Muscle layer of colon (tissue), 2 donors: Measurements from ENCODE around the gene MDFIC.

Source experiments
- H3K27ac ChIP-seq: one replicate; pipeline ENCODE4 v1.7.0; 2013; ENCODE audit warnings: low read depth, mild to moderate bottlenecking, low read length, moderate library complexity
- H3K27me3 ChIP-seq, 2 donors: one replicate each; pipeline ENCODE4 v1.7.0; 2013; ENCODE audit warnings: low read length in 2 of 2, mild to moderate bottlenecking in 2 of 2; ENCODE audit not compliant: insufficient read depth in 2 of 2, control insufficient read depth in 1 of 2
- H3K36me3 ChIP-seq: one replicate; pipeline ENCODE4 v1.7.0; 2013; ENCODE audit warnings: mild to moderate bottlenecking, low read length; ENCODE audit not compliant: insufficient read depth
- H3K4me1 ChIP-seq: one replicate; pipeline ENCODE4 v1.7.0; 2013; ENCODE audit warnings: mild to moderate bottlenecking, low read length; ENCODE audit not compliant: insufficient read depth
- H3K4me3 ChIP-seq, 2 donors: one replicate each; pipeline ENCODE4 v1.7.0; 2013; ENCODE audit warnings: low read length in 2 of 2, low read depth in 1 of 2, mild to moderate bottlenecking in 1 of 2, moderate library complexity in 1 of 2
- H3K9ac ChIP-seq: one replicate; pipeline ENCODE4 v1.7.0; 2013; ENCODE audit warnings: low read length
- H3K9me3 ChIP-seq: one replicate; pipeline ENCODE4 v1.7.0; 2013; ENCODE audit warnings: mild to moderate bottlenecking, low read length
- donor health status: abdominal sarcoma.
- donor health status: Adenocarcinoma of cecum.

MDFIC gene

DNA sequence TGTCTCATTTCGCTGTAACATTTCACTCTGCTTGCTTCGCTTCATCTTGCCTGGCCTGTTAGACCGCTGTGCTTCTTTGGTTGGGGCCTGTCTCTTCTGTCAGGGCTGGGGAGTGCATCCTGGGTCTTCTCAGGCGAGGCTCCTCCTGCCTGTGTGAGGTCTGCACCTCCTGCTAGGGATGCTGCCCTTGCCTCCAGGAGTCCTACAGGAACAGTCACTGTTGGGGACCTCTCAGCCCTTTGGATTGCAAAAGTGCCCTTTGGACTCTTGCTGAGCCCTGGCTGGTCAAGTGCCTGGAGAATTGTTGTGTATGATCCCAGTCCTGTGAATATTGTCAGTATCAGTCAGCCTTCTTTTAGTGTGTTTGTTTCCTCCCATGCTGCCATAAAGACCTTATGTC lies 84.1 kb downstream of the MDFIC start:
- Histone ChIP-seq H3K27me3 (no peaks in the 10 kb centered on the region), H3K4me1 (peaks cover 27% of the 10 kb centered on the region), H3K36me3 (no peaks in the 10 kb centered on the region), H3K9ac (no peak overlapping the region), H3K27ac (no peak overlapping the region), H3K9me3 (no peaks in the 10 kb centered on the region), H3K4me3 (no peak overlapping the region)

DNA sequence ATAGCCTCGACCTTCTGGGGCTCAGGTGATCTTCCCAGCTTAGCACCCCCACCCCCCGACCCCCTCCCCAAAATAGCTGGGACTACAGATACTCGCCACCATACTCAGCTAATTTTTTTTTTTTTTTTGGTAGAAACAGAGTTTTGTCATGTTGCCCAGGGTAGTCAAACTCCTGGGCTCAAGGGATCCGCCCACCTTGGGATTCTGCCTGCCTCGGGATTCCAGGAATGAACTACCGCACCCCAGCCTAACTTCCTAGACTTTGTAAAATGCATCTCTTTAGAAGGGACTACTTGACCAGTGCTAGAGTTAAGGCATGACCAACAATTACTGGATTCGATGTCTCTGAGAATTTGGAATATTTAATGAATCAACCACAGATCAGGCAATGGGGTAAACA lies 85.9 kb downstream of the MDFIC start:
- no peak overlapping the region for H3K27ac ChIP-seq
- H3K4me3 ChIP-seq = no peak overlapping the region
- no peaks in the 10 kb centered on the region for H3K9me3 ChIP-seq
- H3K9ac ChIP-seq = no peak overlapping the region
- peaks cover 27% of the 10 kb centered on the region for H3K4me1 ChIP-seq
- no peaks in the 10 kb centered on the region for H3K36me3 ChIP-seq
- no peaks in the 10 kb centered on the region for H3K27me3 ChIP-seq

DNA sequence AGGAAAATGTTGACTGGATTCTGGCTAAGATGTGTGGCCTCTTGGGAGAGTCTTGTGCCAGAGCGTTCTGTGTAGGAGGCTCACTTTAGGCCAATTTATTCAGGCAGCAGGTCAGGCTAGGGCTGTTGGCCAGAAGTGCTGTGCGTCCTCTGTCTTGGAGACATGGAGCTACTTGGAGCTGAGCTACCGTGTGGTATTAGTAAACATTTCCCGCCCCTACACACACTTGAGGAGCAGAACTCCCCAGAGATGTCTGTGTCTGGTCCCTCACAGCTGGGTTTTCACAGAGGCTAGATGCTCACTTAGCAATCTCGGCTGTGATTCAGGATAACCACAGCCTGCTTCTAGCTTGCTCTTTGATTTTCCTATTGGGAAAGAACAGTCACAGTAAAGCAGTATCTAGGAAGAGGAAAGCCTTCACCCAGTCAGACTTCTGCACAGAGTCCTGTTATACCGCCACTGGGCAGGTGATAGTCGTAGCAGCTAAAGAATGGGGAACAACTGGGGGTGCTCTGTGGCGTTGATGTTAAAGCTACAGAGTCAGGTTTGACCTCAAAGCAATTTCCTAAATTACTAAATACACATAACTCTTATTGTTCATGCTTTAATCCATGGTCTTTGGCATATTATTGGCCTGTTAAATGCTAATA lies 86.7 kb downstream of the MDFIC start:
- no peaks in the 10 kb centered on the region for H3K36me3 ChIP-seq
- H3K4me1 ChIP-seq = peaks cover 27% of the 10 kb centered on the region
- peak overlapping the region; percentile 36 for H3K27ac ChIP-seq
- H3K27me3 ChIP-seq = no peaks in the 10 kb centered on the region
- H3K4me3 ChIP-seq = no peak overlapping the region
- no peaks in the 10 kb centered on the region for H3K9me3 ChIP-seq
- no peak overlapping the region for H3K9ac ChIP-seq

DNA sequence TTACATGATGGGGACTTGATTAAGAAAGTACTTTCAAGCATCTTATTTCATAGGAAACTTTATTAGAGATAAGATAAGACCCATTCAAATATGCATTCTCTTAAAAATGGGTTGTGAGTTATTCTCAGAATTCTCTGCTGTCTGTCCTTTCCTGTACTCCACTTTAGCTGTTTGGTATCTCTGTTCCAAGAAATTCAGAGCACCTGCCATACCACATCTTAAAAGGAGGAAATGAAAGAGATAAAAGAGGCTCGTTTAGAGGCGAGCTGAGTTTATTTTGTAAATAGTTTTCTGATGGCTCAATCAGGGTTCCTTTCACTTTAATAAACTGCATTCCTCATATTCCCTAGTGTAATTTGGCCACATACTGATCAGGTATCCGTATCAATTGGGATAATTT lies 87.2 kb downstream of the MDFIC start:
- H3K4me3 ChIP-seq = no peak overlapping the region
- H3K27me3 ChIP-seq = no peaks in the 10 kb centered on the region
- peak overlapping the region; percentile 36 for H3K27ac ChIP-seq
- peaks cover 27% of the 10 kb centered on the region for H3K4me1 ChIP-seq
- H3K9ac ChIP-seq = no peak overlapping the region
- no peaks in the 10 kb centered on the region for H3K36me3 ChIP-seq
- no peaks in the 10 kb centered on the region for H3K9me3 ChIP-seq

DNA sequence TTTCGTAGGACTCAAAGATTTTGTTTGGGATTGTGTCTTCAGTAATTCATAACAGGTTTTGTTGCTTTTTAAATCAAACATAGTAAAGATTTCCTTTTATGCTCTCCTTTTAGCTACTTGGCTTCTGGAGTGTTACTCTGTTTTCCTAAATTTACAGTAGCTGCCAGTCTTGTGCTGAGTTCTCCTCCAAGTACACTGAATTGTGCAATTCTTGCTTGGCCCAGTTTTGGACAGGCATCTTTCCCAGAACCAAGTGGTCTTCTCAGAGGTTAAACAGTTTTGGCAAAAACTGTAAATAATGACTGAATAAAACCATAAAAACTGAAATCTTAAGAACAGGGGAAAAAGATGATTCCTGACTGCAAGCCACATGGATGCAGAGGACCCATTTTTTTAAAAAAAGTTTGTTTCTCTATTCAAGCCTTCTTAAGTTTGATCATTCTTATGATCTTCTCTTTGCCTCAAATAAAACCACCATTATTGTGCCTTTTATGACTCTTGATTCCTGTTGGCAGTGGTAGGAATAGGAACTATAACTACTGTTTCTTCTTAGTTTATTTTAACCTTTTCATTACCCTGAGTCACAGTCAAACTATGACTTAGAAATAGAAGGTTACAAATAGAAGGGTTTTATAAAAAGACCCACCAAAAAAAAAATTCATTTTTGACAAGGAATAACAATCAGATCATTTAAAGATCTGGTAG lies 88.0 kb downstream of the MDFIC start:
- H3K36me3 ChIP-seq = no peaks in the 10 kb centered on the region
- no peak overlapping the region for H3K4me3 ChIP-seq
- H3K27ac ChIP-seq = no peak overlapping the region
- no peak overlapping the region for H3K9ac ChIP-seq
- H3K27me3 ChIP-seq = no peaks in the 10 kb centered on the region
- no peaks in the 10 kb centered on the region for H3K9me3 ChIP-seq
- peaks cover 27% of the 10 kb centered on the region for H3K4me1 ChIP-seq

DNA sequence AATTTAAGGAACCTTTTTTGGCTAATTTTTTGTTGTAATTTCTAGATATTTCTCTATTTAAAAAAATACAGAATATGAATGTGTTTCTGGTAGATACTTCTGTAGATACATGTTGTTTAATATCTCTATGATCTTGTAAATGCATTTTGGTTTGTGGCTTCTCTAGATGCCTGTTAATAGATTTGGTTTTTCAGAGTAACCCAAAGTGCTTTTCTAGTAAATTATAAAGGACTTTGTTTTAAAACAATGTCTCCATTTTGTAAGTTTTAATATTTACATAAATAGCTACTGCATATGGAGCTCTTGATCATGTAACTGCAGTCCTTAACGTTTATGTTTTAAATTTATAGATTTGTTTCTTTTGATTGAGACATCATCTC lies 88.5 kb downstream of the MDFIC start:
- Histone ChIP-seq H3K27ac (no peak overlapping the region), H3K9me3 (no peaks in the 10 kb centered on the region), H3K4me1 (peaks cover 27% of the 10 kb centered on the region), H3K9ac (no peak overlapping the region), H3K36me3 (peaks cover 3% of the 10 kb centered on the region), H3K4me3 (no peak overlapping the region), H3K27me3 (no peaks in the 10 kb centered on the region)

DNA sequence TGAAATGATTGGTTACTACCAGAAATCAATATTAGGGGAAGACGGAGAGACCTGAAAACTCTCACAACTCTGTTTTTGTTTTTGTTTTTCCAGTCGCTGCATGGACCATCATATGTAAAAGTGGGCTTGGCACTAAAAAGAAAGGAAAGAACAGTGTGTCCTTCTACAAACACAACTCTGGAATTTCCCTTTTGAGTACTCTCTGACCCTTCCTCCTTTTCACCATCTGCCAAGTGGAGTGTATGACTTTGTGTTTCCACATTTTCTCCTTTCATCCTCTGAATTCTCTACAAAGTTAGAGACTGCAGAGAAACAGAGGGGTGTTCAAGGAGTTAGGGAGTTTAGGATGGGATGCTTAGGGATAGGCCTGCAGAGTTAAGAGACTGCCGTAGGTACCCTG lies 92.0 kb downstream of the MDFIC start:
- peaks cover 15% of the 10 kb centered on the region for H3K4me1 ChIP-seq
- H3K27ac ChIP-seq = no peak overlapping the region
- H3K4me3 ChIP-seq = no peak overlapping the region
- H3K9me3 ChIP-seq = no peaks in the 10 kb centered on the region
- no peak overlapping the region for H3K9ac ChIP-seq
- no peaks in the 10 kb centered on the region for H3K27me3 ChIP-seq
- peaks cover 8% of the 10 kb centered on the region for H3K36me3 ChIP-seq

DNA sequence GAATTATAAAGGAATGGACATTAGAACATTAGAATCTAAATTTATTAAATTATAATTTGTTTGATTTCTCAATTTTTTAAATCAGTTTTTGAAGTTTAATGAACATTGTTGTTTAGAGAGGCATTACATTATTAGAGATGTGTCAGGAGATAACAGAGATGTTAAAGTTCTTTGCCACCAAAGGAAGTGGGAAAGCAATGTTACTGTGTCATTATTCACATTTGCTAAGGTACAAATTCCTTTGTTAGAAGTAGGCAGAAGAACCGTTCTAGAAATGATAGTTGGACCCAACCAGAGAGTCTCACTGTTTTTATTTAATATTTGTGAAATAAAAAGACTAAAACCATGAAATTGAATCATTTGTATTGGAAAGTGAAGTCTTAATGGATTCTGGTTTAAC lies 92.9 kb downstream of the MDFIC start:
- Histone ChIP-seq H3K9me3 (no peaks in the 10 kb centered on the region), H3K4me1 (peaks cover 6% of the 10 kb centered on the region), H3K9ac (no peak overlapping the region), H3K4me3 (no peak overlapping the region), H3K27ac (no peak overlapping the region), H3K27me3 (no peaks in the 10 kb centered on the region), H3K36me3 (peaks cover 8% of the 10 kb centered on the region)

DNA sequence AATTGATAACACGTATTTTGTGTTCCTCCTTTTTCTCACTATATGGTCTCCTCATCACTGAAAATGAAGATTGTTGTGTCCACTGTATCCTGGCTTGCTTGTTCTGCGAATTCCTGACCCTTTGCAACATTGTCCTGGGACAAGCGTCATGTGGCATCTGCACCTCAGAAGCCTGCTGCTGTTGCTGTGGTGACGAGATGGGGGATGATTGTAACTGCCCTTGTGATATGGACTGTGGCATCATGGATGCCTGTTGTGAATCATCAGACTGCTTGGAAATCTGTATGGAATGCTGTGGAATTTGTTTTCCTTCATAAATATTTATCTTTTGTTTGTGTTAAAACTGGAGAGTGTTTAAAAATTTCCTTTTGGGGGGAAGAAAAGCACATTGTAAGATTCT lies 93.7 kb downstream of the MDFIC start:
- Histone ChIP-seq H3K4me3 (no peak overlapping the region), H3K9me3 (no peaks in the 10 kb centered on the region), H3K27me3 (no peaks in the 10 kb centered on the region), H3K4me1 (no peaks in the 10 kb centered on the region), H3K36me3 (peaks cover 8% of the 10 kb centered on the region), H3K9ac (no peak overlapping the region), H3K27ac (no peak overlapping the region)

DNA sequence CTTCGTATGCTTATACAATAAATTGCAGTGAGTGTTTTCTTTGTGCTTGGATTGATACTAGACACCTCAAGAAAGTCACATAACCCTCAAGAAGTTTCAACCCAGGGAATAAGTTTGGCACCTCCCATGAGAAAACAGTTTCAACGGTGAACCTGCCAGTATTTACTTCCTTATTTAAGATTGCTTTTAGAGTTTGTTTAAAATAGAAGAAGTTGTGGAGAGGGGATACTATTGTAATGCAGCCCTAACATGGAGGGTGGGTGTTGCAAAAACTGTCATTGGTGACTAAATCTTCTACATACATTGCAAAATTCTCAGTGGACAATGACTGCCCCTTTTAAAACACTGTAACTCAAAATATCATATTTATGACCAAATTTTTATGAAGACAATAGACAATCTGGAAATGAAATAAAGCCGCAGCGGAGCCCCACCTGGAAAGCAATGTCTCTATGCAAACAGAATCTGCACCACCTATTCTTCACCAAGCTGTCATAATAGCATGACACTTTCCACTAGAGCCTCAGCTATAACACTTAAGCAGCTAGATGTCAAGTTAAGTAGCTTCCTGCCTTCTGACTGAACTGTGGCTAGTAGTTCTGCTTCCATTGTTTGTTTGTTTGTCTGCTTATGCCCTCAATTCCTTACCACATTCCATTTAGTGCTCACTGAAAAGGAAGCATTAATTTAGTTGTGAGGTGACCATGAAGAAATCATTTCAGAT lies 98.2 kb downstream of the MDFIC start:
- H3K27me3 ChIP-seq = no peaks in the 10 kb centered on the region
- no peaks in the 10 kb centered on the region for H3K4me1 ChIP-seq
- no peak overlapping the region for H3K9ac ChIP-seq
- peaks cover 8% of the 10 kb centered on the region for H3K36me3 ChIP-seq
- no peak overlapping the region for H3K27ac ChIP-seq
- H3K4me3 ChIP-seq = no peak overlapping the region
- no peaks in the 10 kb centered on the region for H3K9me3 ChIP-seq

DNA sequence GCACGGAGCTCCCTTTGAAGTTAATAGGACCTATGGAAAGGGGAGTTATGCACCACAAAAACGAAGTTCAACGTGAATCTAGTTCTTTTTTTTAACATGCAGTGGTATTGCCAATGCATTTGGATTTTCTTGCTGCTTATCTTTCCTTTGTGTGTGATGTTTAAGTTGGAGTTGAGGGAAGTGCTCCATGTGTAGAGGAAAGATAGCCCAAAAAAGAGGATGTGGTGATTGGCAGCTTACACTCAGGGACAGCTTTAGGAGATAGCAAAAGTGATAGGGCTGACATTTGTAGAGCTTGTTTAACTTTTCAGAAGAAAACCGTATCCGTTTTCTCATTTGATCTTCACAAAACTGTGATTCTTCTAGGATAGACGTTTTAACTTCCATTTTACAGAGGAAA lies 101.3 kb downstream of the MDFIC start:
- H3K27ac ChIP-seq = no peak overlapping the region
- no peaks in the 10 kb centered on the region for H3K9me3 ChIP-seq
- H3K9ac ChIP-seq = no peak overlapping the region
- no peaks in the 10 kb centered on the region for H3K4me1 ChIP-seq
- no peaks in the 10 kb centered on the region for H3K36me3 ChIP-seq
- H3K4me3 ChIP-seq = no peak overlapping the region
- H3K27me3 ChIP-seq = no peaks in the 10 kb centered on the region
